HEK293 (cell line): Measurements from ENCODE around the gene AIG1.

Experiments used
- AEBP2 ChIP-seq: fragments of 450-650 bp; formaldehyde crosslinking; IDR thresholded peaks from 2 replicates; pipeline ENCODE4 v1.5.1; 2016; ENCODE audit warnings: missing biosample characterization, missing genetic modification characterization, borderline replicate concordance
- ATF2 ChIP-seq: fragments of 450-650 bp; formaldehyde crosslinking; IDR thresholded peaks from 2 replicates; pipeline ENCODE4 v1.5.1; 2016; ENCODE audit warnings: missing biosample characterization, missing genetic modification characterization, low read depth
- CTCF ChIP-seq: fragments of 450-650 bp; formaldehyde crosslinking; IDR thresholded peaks from 2 replicates; pipeline ENCODE4 v1.5.1; 2016; ENCODE audit warnings: missing biosample characterization, missing genetic modification characterization
- PRDM1 ChIP-seq: fragments of 450-650 bp; formaldehyde crosslinking; IDR thresholded peaks from 2 replicates; pipeline ENCODE4; 2016; ENCODE audit warnings: missing biosample characterization, missing genetic modification characterization
- ZNF148 ChIP-seq: fragments of 450-650 bp; formaldehyde crosslinking; IDR thresholded peaks from 2 replicates; pipeline ENCODE4 v1.5.0; 2017; ENCODE audit warnings: missing biosample characterization, missing genetic modification characterization, borderline replicate concordance
- ZNF23 ChIP-seq: fragments of 450-650 bp; formaldehyde crosslinking; IDR thresholded peaks from 2 replicates; pipeline ENCODE4 v1.5.1; 2016; ENCODE audit warnings: missing biosample characterization, missing genetic modification characterization, borderline replicate concordance
- ZNF274 ChIP-seq, 2 experiments: fragments of 200-500 bp in 1 of 2; fragments of 450-650 bp in 1 of 2; sonication (Bioruptor generic) in 1 of 2; formaldehyde crosslinking in 1 of 2; IDR thresholded peaks; 2 replicates each; pipeline versions ENCODE4 v1.5.1 to v1.6.1; 2014 to 2016; ENCODE audit warnings: borderline replicate concordance in 1 of 2, inconsistent platforms in 1 of 2, low read length in 1 of 2, missing biosample characterization in 1 of 2, missing genetic modification characterization in 1 of 2
- ZNF366 ChIP-seq: fragments of 450-650 bp; formaldehyde crosslinking; conservative IDR thresholded peaks from 2 replicates; pipeline ENCODE4 v1.5.1; 2016; ENCODE audit warnings: missing biosample characterization, missing genetic modification characterization
- ZNF580 ChIP-seq: fragments of 450-650 bp; formaldehyde crosslinking; IDR thresholded peaks from 2 replicates; pipeline ENCODE4 v1.5.1; 2016; ENCODE audit warnings: missing biosample characterization, missing genetic modification characterization
- TF ChIP-seq, protein P1 (sequence below): fragments of 450-650 bp; formaldehyde crosslinking; IDR thresholded peaks from 2 replicates; pipeline ENCODE4 v1.5.1; 2016; ENCODE audit warnings: missing biosample characterization, missing genetic modification characterization

- TF ChIP-seq, protein P1, sequence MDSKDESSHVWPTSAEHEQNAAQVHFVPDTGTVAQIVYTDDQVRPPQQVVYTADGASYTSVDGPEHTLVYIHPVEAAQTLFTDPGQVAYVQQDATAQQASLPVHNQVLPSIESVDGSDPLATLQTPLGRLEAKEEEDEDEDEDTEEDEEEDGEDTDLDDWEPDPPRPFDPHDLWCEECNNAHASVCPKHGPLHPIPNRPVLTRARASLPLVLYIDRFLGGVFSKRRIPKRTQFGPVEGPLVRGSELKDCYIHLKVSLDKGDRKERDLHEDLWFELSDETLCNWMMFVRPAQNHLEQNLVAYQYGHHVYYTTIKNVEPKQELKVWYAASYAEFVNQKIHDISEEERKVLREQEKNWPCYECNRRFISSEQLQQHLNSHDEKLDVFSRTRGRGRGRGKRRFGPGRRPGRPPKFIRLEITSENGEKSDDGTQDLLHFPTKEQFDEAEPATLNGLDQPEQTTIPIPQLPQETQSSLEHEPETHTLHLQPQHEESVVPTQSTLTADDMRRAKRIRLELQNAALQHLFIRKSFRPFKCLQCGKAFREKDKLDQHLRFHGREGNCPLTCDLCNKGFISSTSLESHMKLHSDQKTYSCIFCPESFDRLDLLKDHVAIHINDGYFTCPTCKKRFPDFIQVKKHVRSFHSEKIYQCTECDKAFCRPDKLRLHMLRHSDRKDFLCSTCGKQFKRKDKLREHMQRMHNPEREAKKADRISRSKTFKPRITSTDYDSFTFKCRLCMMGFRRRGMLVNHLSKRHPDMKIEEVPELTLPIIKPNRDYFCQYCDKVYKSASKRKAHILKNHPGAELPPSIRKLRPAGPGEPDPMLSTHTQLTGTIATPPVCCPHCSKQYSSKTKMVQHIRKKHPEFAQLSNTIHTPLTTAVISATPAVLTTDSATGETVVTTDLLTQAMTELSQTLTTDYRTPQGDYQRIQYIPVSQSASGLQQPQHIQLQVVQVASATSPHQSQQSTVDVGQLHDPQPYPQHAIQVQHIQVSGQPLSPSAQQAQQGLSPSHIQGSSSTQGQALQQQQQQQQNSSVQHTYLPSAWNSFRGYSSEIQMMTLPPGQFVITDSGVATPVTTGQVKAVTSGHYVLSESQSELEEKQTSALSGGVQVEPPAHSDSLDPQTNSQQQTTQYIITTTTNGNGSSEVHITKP = no peak
- TF ChIP-seq ZNF580 (tag by site-specific recombination) (no peak), AEBP2 (tag by site-specific recombination) (no peak), CTCF (no peak), ZNF366 (tag by site-specific recombination) (no peak), ZNF274 (IDR thresholded peaks at IDR 0.05; ENCODE audit: low read length) (no peak), ZNF274 (tag by site-specific recombination; IDR thresholded peaks at IDR 0.05; ENCODE audit: borderline replicate concordance) (no peak), PRDM1 (tag by site-specific recombination) (no peak), ZNF23 (no peak), ATF2 (no peak), ZNF148 (tag by site-specific recombination) (no peak)
Observed at GRCh38 chr6:143055213-143055612, 5.5 kb upstream of the AIG1 start.
